Endothelial cell of umbilical vein (primary cell): ENCODE data around the gene SMTNL2.

ENCODE experiments used
- CTCF ChIP-seq, 2 donors: IDR thresholded peaks; 1 replicate in 1 of 2; 2 replicates in 1 of 2; pipeline ENCODE4 v1.5.1; 2011; ENCODE audit warnings: low read length in 2 of 2, mild to moderate bottlenecking in 2 of 2, moderate library complexity in 2 of 2, control low read depth in 1 of 2, inconsistent platforms in 1 of 2, low read depth in 1 of 2; ENCODE audit not compliant: insufficient read depth in 1 of 2; ENCODE audit errors: extremely low read depth in 1 of 2
- EZH2 ChIP-seq: IDR thresholded peaks from 2 replicates; pipeline ENCODE4 v1.6.1; 2012; ENCODE audit warnings: borderline replicate concordance, low read depth, mild to moderate bottlenecking, moderate library complexity, low read length, inconsistent platforms; ENCODE audit not compliant: severe bottlenecking
- FOS ChIP-seq: IDR thresholded peaks from 2 replicates; pipeline ENCODE4 v1.6.1; 2011; ENCODE audit warnings: mild to moderate bottlenecking, low read length, moderate library complexity, borderline replicate concordance; ENCODE audit not compliant: insufficient read depth
- GATA2 ChIP-seq: IDR thresholded peaks from 2 replicates; pipeline ENCODE4 v1.7.0; 2011; ENCODE audit warnings: low read depth, mild to moderate bottlenecking, moderate library complexity, mixed read lengths, low read length; ENCODE audit not compliant: insufficient read length, insufficient read depth
- JUN ChIP-seq: IDR thresholded peaks from 2 replicates; pipeline ENCODE4 v1.6.1; 2011; ENCODE audit warnings: borderline replicate concordance, low read depth; ENCODE audit not compliant: insufficient read length, insufficient read depth
- MAX ChIP-seq: IDR thresholded peaks from 2 replicates; pipeline ENCODE4 v1.6.1; 2011; ENCODE audit not compliant: insufficient read depth, insufficient read length
- MYC ChIP-seq: IDR thresholded peaks from one replicate; pipeline ENCODE4 v1.6.1; 2011; ENCODE audit warnings: mild to moderate bottlenecking, low read depth, low read length
- POLR2A ChIP-seq: IDR thresholded peaks from 2 replicates; pipeline ENCODE4 v1.6.1; 2012; ENCODE audit warnings: low read depth, mild to moderate bottlenecking, control low read depth, low read length
- POLR2AphosphoS5 ChIP-seq: IDR thresholded peaks from 2 replicates; pipeline ENCODE4 v1.6.1; 2012; ENCODE audit warnings: low read depth, mild to moderate bottlenecking, control low read depth, low read length, moderate library complexity; ENCODE audit not compliant: insufficient read depth

GRCh38 chr17:4544135-4544950 is 40.0 kb upstream of the SMTNL2 start:
- TF ChIP-seq CTCF (IDR thresholded peaks at IDR 0.05; ENCODE audit: extremely low read depth in 1 of 2, insufficient read depth in 1 of 2, low read depth in 1 of 2, low read length in 2 of 2) (no peak), POLR2AphosphoS5 (no peak), POLR2A (no peak), FOS (no peak), EZH2 (no peak), MYC (no peak), GATA2 (no peak), MAX (no peak), JUN (no peak)
